ENCODE data around the gene AHSA1. TPM values are rescaled to one million over a fixed set of nuclear protein-coding genes. Genes with fewer than 3 reads are reported as not detected.
"Not testable (repeated sequence)": the region's sequence is repeated elsewhere in the genome, so short reads cannot be mapped to it uniquely, and the experiment has no call there.

The AHSA1 gene
- 132 TPM for polyA plus RNA-seq (2013, experiment 1 of 2; ENCODE audit: insufficient read length)
- polyA plus RNA-seq (2013, experiment 2 of 2; ENCODE audit: insufficient read length): 149 TPM

- peak; percentile 99 for DNase-seq
These were observed at the start of gene AHSA1, which contains the start of gene VIPAS39 for GRCh38 chr14:77457522-77458248. AHSA1 (plus strand) TSS chr14:77458093; CDS start chr14:77458190, 97 bp downstream. VIPAS39 (minus strand) TSS chr14:77457601; CDS start chr14:77454102, 3,499 bp downstream.

DNA sequence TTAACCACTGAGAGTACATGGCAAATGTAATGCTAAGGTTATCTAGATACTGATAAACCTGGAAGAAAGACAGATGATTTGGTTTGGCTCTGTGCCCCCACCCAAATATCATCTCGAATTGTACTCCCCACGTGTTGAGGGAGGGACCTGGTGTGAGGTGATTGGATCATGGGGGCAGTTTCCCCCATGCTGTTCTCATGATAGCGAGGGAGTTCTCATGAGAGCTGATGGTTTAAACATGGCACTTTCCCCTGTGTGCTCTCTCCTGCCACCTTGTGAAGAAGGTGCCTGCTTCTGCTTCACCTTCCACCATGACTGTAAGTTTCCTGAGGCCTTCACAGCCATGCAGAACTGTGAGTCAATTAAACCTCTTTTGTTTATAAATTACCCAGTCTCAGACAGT lies 48.8 kb upstream of the AHSA1 start:
- no peak for DNase-seq

DNA sequence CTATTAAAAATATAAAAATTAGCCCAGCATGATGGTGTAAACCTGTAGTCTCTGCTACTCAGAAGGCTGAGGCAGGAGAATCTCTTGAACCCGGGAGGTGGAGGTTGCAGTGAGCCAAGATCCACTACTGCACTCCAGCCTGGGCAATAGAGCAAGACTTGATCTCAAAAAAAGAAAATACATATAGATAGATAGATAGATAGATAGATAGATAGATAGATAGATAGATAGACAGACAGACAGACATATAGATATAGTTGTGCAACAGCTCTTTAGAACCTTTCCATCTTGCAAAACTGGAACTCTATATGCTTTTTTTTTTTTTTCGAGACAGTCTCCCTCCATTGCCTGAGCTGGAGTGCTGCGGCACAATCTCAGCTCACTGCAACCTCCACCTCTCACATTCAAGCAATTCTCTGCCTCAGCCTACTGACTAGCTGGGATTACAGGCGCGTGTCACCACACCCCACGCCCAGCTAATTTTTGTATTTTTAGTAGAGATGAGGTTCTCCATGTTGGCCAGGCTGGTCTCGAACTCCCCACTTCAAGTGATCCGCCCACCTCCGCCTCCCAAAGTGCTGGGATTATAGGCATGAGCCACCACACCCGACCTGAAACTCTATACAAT lies 42.4 kb upstream of the AHSA1 start:
- not testable (repeated sequence) for DNase-seq

GRCh38 chr14:77416098-77416497 lies 41.8 kb upstream of the AHSA1 start:
- not testable (repeated sequence) for DNase-seq

- no peak for DNase-seq
These were observed 41.1 kb upstream of the AHSA1 start for GRCh38 chr14:77416836-77417235.

GRCh38 chr14:77421201-77421600 lies 36.7 kb upstream of the AHSA1 start:
- peak; percentile 2 for DNase-seq

DNA sequence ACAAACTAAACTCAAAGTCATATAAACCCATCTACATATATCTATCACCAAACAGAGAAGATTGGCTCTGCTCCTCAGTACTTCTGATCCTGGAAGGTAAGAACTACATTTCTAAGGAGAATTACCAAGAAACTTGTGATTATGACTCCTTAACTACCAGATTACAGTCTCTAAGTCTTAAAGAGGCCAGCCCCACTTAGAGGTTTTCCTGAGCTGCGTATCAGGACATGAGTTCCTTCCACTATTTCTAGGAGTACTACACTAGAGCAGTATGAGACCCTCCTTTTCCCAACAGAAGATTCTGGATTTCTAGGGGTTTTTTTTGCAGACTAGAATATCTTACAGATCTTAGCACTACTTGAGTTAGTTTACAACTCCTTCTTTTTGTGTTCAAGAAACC lies 34.5 kb upstream of the AHSA1 start, which contains the start of gene NOXRED1:
Gene NOXRED1, minus strand, starts transcription at position 101 of the 400 bp plus-strand sequence. CDS start 634 bp downstream, outside the sequence.
- DNase-seq: no peak

GRCh38 chr14:77424862-77425261 lies 33.0 kb upstream of the AHSA1 start:
- no peak for DNase-seq

- DNase-seq: no peak
These were observed 31.5 kb upstream of the AHSA1 start for GRCh38 chr14:77426396-77426795.

DNA sequence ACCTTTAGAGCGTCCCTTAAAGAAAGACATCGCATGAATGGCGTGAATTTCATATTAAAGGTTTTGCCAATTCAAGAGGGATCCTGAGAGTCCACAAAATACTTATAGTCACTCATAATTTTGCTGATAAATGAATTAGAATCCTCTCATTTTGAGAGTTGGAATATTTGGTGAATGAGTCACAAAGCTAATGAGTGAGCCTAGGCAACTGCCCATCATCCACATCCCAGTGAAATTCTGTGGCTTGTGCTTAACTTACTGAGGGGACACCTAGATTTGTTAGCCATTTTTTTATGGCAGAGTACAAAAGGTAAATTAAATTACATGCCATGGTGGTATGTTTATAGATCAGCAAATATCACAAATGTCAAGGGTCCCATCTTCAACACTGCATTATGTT lies 21.9 kb upstream of the AHSA1 start:
- DNase-seq: peak; percentile 15

DNA sequence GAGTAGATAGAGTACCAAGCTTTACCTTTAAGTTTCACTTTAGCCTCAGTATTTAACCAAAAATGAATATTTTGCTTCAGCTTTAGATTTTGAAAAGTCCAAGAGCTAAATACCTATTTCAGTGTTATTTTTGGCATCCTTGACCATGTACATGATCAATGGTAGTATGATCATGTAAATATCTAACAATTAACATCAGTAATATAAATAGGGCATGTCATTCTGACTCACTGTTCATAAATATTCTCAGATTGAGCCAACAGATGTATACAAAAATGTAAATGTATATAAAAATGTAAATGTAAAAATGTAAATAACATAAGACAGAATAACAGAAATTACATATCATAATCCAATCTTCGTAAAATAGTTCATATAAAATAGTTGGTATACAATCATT lies 19.3 kb upstream of the AHSA1 start:
- no peak for DNase-seq

- DNase-seq: no peak
These were observed 18.0 kb upstream of the AHSA1 start for GRCh38 chr14:77439861-77440260.

DNA sequence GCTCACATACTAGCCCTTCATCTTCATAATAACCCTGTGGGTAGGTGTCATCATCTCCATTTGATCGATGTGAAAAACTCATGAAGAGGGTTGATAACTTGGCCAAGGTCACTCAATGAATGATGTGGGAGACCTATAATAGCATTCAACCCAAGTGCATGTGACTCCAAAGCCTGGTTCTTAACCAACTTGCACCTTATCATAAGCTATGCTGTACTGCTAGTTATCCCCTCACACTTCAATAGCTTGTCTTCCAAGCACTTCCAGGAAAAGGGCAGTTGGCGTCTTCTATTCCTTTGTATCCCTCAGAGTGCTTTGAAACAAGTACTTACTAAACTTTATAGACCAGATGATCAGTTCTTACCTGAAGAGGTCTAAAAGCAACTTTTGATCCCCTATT lies 15.7 kb upstream of the AHSA1 start:
- DNase-seq: no peak

- no peak for DNase-seq
These were observed 1.8 kb upstream of the AHSA1 start for GRCh38 chr14:77455966-77456640.

GRCh38 chr14:77457115-77457521 lies 775 bp upstream of the AHSA1 start:
- no peak for DNase-seq

GRCh38 chr14:77458249-77458950 lies 507 bp downstream of the AHSA1 start:
- DNase-seq: peak; percentile 5

DNA sequence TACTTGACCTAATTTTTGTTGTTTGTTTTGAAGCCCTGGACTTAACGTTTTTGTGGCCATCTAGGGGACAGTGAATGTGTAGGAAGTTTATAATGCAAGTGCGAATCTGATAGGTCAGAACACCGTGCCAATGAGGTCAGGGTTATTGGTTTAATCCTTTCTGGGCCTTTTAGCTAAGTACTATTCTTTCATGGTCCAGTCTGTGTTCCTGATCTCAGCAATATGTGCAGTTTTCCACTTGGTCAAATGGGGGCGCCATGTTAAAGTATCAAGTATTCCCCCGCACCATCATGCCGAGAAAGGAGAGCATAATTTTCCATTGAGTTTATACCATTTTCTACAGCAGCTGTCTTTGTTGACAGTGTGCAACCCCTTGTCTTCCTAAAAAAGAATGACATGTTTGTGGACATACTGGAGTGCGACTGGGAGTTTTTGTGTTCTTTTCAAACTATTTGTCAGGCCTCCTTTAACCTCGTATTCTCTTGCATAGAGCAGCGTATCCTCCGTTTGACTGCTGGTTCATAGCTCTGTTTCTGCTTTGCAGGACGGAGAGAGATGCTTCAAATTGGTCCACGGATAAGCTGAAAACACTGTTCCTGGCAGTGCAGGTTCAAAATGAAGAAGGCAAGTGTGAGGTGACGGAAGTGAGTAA lies 1.3 kb downstream of the AHSA1 start:
- peak; percentile 71 for DNase-seq

DNA sequence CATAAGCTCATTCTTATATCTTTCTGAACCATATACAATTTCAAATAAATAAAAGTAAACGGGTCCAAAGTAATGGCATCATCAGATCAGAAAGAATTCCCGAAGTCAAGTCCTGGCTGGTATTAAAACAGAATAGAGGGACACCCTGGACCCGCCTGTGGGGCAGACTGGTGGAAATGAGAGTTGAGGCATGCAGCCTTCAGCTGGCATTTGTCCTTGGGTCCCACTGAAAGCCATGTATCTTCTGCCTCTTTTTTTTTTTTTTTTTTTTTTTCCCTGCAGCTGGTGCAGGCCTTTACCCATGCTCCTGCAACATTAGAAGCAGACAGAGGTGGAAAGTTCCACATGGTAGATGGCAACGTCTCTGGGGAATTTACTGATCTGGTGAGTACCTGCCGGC lies 9.9 kb downstream of the AHSA1 start:
- DNase-seq: no peak

- no peak for DNase-seq
These were observed 11.2 kb downstream of the AHSA1 start for GRCh38 chr14:77469067-77469505.

- DNase-seq: no peak
These were observed 11.6 kb downstream of the AHSA1 start for GRCh38 chr14:77469539-77469938.

GRCh38 chr14:77470224-77470870 lies 12.5 kb downstream of the AHSA1 start:
- no peak for DNase-seq
